HCT116 (cell line): ENCODE measurements around the gene HOXB8. TPM values are rescaled to one million over a fixed set of nuclear protein-coding genes. Genes with fewer than 3 reads are reported as not detected.

Experiments
- ATAC-seq: fragments of 200-7000 bp; cut with Tn5 transposase; 2 replicates; pipeline ENCODE4 v1.9.1; 2020; ENCODE audit warnings: mild to moderate bottlenecking, moderate library complexity
- BruUV-seq: library from RNA; stranded (reverse); fragments of 400-500 nt; replicated peaks from 2 replicates; lab custom pipeline; 2021; lab: Mats Ljungman, UMichigan
- CTCF ChIA-PET: fragments of 300-600 bp; sonication (Branson Sonifier 250); formaldehyde crosslinking; loops from one replicate; lab custom pipeline; 2021; ENCODE audit warnings: antibody characterized with exemption; lab: Charles Lee
- POLR2A ChIA-PET: fragments of 300-600, 350-600 bp; sonication (Branson Sonifier 250); formaldehyde crosslinking; loops from one replicate; lab custom pipeline; 2021; ENCODE audit warnings: antibody characterized with exemption; lab: Charles Lee
- RAD21 ChIA-PET, 2 experiments: fragments of 300-600 bp; sonication (Branson Sonifier 250); formaldehyde crosslinking; loops; one replicate each; lab custom pipeline; 2023; ENCODE audit warnings: low total read pairs in 2 of 2; ENCODE audit not compliant: uncharacterized antibody in 2 of 2, unreplicated experiment in 2 of 2, low non-redundant PET in 1 of 2; lab: Charles Lee
- DNase-seq: peaks from one replicate; pipeline ENCODE4 v3.0.0-alpha.2; 2010; ENCODE audit warnings: low read depth, low spot score
- H2AFZ ChIP-seq: fragments of 200-600 bp; shearing (Covaris generic), sonication (generic); 2 replicates; pipeline ENCODE4 v1.6.1; 2017; ENCODE audit warnings: low read depth, mixed run types, mixed read lengths, antibody characterized with exemption, low read length; ENCODE audit not compliant: poor library complexity, severe bottlenecking
- H3K27ac ChIP-seq: 2 replicates; pipeline ENCODE4 v1.5.1; 2012; ENCODE audit warnings: low read depth, low read length
- H3K27me3 ChIP-seq: fragments of 200-600 bp; sonication (generic); 2 replicates; pipeline ENCODE4 v1.6.1; 2016; ENCODE audit warnings: mixed run types, low read length, mixed read lengths; ENCODE audit not compliant: insufficient read depth
- H3K36me3 ChIP-seq, 2 experiments: fragments of 200-500 bp in 1 of 2; fragments of 200-600 bp in 1 of 2; sonication (Bioruptor generic) in 1 of 2; sonication (generic) in 1 of 2; 2 replicates each; pipeline versions ENCODE4 v1.5.1 to v1.6.1; 2014 to 2016; ENCODE audit warnings: low read length in 2 of 2, inconsistent platforms in 1 of 2, mixed read lengths in 1 of 2, mixed run types in 1 of 2; ENCODE audit not compliant: insufficient read depth in 2 of 2, control insufficient read depth in 1 of 2
- H3K4me1 ChIP-seq, 2 experiments: fragments of 200-600 bp in 1 of 2; sonication (generic) in 1 of 2; 2 replicates each; pipeline versions ENCODE4 v1.5.1 to v1.6.1; 2012 to 2017; ENCODE audit warnings: low read length in 2 of 2, inconsistent platforms in 1 of 2, mild to moderate bottlenecking in 1 of 2, mixed read lengths in 1 of 2, mixed run types in 1 of 2, moderate library complexity in 1 of 2; ENCODE audit not compliant: insufficient read depth in 2 of 2, control insufficient read depth in 1 of 2
- H3K4me2 ChIP-seq: fragments of 200-600 bp; sonication (generic); 2 replicates; pipeline ENCODE4 v1.6.1; 2017; ENCODE audit warnings: mixed run types, low read length, mixed read lengths
- H3K4me3 ChIP-seq, 2 experiments: fragments of 200-600 bp in 1 of 2; sonication (generic) in 1 of 2; replicated peaks in 1 of 2; 2 replicates each; pipeline ENCODE4 v1.5.1; 2011 to 2016; ENCODE audit warnings: low read length in 2 of 2, control low read depth in 1 of 2, low read depth in 1 of 2, mild to moderate bottlenecking in 1 of 2, mixed read lengths in 1 of 2, mixed run types in 1 of 2
- H3K79me2 ChIP-seq: fragments of 200-600 bp; sonication (generic); 2 replicates; pipeline ENCODE4 v1.6.1; 2017; ENCODE audit warnings: mild to moderate bottlenecking, mixed run types, low read length, moderate library complexity, mixed read lengths; ENCODE audit not compliant: insufficient read depth
- H3K9ac ChIP-seq: fragments of 200-600 bp; sonication (generic); 2 replicates; pipeline ENCODE4 v1.6.1; 2016; ENCODE audit warnings: low read length, mixed read lengths
- H3K9me2 ChIP-seq: fragments of 200-600 bp; sonication (generic), shearing (Covaris generic); 2 replicates; pipeline ENCODE4 v1.6.1; 2017; ENCODE audit warnings: mixed run types, mild to moderate bottlenecking, moderate library complexity; ENCODE audit not compliant: insufficient read depth
- H3K9me3 ChIP-seq, 2 experiments: fragments of 200-500 bp in 1 of 2; fragments of 200-600 bp in 1 of 2; sonication (Bioruptor generic) in 1 of 2; sonication (generic) in 1 of 2; 2 replicates each; pipeline ENCODE4 v1.6.1; 2014 to 2017; ENCODE audit warnings: low read length in 2 of 2, mixed read lengths in 2 of 2, inconsistent platforms in 1 of 2, low read depth in 1 of 2, mild to moderate bottlenecking in 1 of 2, mixed run types in 1 of 2, moderate library complexity in 1 of 2; ENCODE audit not compliant: control insufficient read depth in 1 of 2, insufficient read depth in 1 of 2
- H4K20me1 ChIP-seq: fragments of 200-600 bp; sonication (generic), shearing (Covaris generic); 2 replicates; pipeline ENCODE4 v1.6.1; 2017; ENCODE audit warnings: mixed run types, mild to moderate bottlenecking, moderate library complexity; ENCODE audit not compliant: insufficient read depth
- CBX3 ChIP-seq: IDR thresholded peaks from 2 replicates; pipeline ENCODE4 v1.6.1; 2012; ENCODE audit warnings: low read depth
- FOSL1 ChIP-seq: IDR thresholded peaks from 2 replicates; pipeline ENCODE4 v1.6.1; 2012; ENCODE audit warnings: low read depth
- RAD21 ChIP-seq: IDR thresholded peaks from 2 replicates; pipeline ENCODE4 v1.6.1; 2012; ENCODE audit warnings: low read depth, mild to moderate bottlenecking
- SP1 ChIP-seq: IDR thresholded peaks from 2 replicates; pipeline ENCODE4 v1.6.1; 2012; ENCODE audit warnings: low read depth
- TCF7L2 ChIP-seq: IDR thresholded peaks from 2 replicates; pipeline ENCODE4 v1.7.0; 2011; ENCODE audit warnings: borderline replicate concordance, inconsistent platforms; ENCODE audit not compliant: insufficient read depth, insufficient read length; ENCODE audit errors: extremely low read depth
- YY1 ChIP-seq: IDR thresholded peaks from 2 replicates; pipeline ENCODE4 v1.6.1; 2011; ENCODE audit warnings: low read length, low read depth, moderate library complexity, mild to moderate bottlenecking; ENCODE audit not compliant: insufficient replicate concordance; ENCODE audit errors: extremely low read depth
- ZFX ChIP-seq: fragments of 450-650 bp; IDR thresholded peaks from 2 replicates; pipeline ENCODE4 v1.6.1; 2017
- intact Hi-C: fragments of 100-400 bp; cut with micrococcal nuclease; formaldehyde crosslinking; loops from 2 replicates; pipeline ENCODE4 v1.10.0; 2022
- total RNA-seq: library from RNA; stranded (reverse); gene quantifications from one replicate; pipeline ENCODE4 v1.2.1, GENCODE V29; 2021; ENCODE audit not compliant: unreplicated experiment
- TF ChIP-seq, protein P1 (sequence below): IDR thresholded peaks from 2 replicates; pipeline ENCODE4 v1.6.1; 2012

The HOXB8 gene
- total RNA-seq, 1 experiment from 2014 or later, result 44.7 TPM

DNA sequence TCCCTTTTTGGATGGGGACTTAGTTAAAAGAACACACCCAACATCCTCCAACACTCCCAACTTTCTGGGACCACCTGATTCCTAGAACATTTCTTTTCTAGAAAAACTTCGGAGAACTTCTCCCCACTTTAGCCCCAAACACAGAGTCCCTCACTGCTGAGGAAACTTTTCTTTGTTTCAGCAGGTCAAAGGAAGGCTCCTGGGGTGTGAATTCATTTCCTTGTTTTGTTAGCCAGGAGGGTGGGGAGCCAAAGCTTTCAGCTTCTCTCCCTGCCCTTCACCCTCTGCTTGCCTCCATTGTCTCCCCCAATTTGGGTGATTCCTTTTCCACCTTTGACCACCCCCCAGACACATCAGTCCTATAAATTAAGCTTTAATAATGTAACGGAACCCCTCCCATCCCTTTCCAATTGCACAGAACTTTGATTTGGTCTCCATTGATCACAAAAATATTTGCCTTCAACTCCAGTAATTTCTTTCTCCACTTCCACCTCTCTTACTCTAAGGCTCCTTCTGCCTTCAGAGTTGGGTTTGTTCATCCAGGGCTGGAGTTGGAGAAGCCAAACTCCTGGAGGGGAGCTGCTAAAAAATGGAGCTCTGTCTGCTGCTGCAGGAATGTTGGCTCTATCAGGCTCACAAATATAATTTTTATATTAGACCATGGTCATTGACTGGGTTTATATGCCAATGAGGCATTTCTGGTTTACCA lies 47.3 kb downstream of the HOXB8 start:
- Histone ChIP-seq H3K4me3 (no peak overlapping the region), H4K20me1 (no peaks in the 10 kb centered on the region), H3K79me2 (peaks cover 53% of the 10 kb centered on the region), H2AFZ (no peak overlapping the region), H3K9ac (no peak overlapping the region), H3K4me2 (no peak overlapping the region), H3K36me3 (no peaks in the 10 kb centered on the region; a peak in 1 of 4 replicates), H3K27me3 (no peaks in the 10 kb centered on the region), H3K9me2 (no peaks in the 10 kb centered on the region), H3K4me1 (no peaks in the 10 kb centered on the region), H3K27ac (no peak overlapping the region), H3K9me3 (no peaks in the 10 kb centered on the region)
- CTCF ChIA-PET, result no interaction called here
- RAD21 ChIA-PET, result no interaction called here
- BruUV-seq, result no TSS peak
- no peak for DNase-seq
- TF ChIP-seq TCF7L2 (no peak), SP1 (no peak), RAD21 (no peak)
- TF ChIP-seq, protein P1, sequence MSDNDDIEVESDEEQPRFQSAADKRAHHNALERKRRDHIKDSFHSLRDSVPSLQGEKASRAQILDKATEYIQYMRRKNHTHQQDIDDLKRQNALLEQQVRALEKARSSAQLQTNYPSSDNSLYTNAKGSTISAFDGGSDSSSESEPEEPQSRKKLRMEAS, result no peak
- intact Hi-C loops, result no loop called here
- no peak for ATAC-seq
- POLR2A ChIA-PET, result no interaction called here

DNA sequence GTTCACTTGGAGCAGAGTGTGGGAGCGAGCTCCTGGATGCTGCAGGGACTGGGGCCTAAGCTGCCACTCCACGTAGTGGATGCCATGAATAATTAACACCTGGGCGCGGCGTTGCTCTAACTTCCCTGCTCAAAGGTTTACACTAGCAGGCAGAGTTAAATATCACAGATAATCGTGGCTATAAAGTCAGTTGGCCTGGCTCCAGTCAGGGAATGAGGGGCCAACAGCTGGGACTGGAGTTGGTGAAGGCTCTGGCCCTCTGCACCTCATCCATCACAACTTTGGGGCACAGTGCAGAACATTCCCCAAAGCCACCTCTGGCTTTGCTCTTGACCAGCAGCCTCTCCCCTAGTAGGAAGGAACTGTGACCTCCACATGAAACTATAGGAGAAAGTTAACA lies 47.9 kb downstream of the HOXB8 start:
- TF ChIP-seq FOSL1 (no peak), ZFX (no peak), YY1 (no peak), CBX3 (no peak)
- TF ChIP-seq, all 23 proteins: peak for 0
- Histone ChIP-seq H3K9me3 (no peaks in the 10 kb centered on the region), H3K79me2 (peaks cover 51% of the 10 kb centered on the region), H3K9ac (no peak overlapping the region), H3K4me3 (no peak overlapping the region), H3K36me3 (no peaks in the 10 kb centered on the region; a peak in 1 of 4 replicates), H3K9me2 (no peaks in the 10 kb centered on the region), H3K4me2 (no peak overlapping the region), H4K20me1 (no peaks in the 10 kb centered on the region), H3K27ac (no peak overlapping the region), H3K27me3 (no peaks in the 10 kb centered on the region), H2AFZ (no peak overlapping the region), H3K4me1 (no peaks in the 10 kb centered on the region)
- intact Hi-C loops, result no loop called here
- POLR2A ChIA-PET, result no interaction called here
- BruUV-seq, result no TSS peak
- no peak for DNase-seq
- CTCF ChIA-PET, result no interaction called here
- RAD21 ChIA-PET, result no interaction called here
- no peak for ATAC-seq
